GM10266 (cell line): ENCODE measurements around the gene TMPRSS9.

ENCODE experiments used
- DNase-seq: peaks from one replicate; pipeline ENCODE4 v3.0.0; 2012; ENCODE audit errors: extremely low spot score
- CTCF ChIP-seq: IDR thresholded peaks from 2 replicates; pipeline ENCODE4 v1.5.1; 2012; ENCODE audit warnings: mild to moderate bottlenecking, low read depth; ENCODE audit not compliant: control insufficient read depth, insufficient read depth; ENCODE audit errors: missing control alignments

The TMPRSS9 gene

GRCh38 chr19:2359992-2360685 lies at the start of gene TMPRSS9:
TSS of gene TMPRSS9 (plus strand) at chr19:2360265. CDS start at chr19:2389786, 29,521 bp downstream.
- no peak for TF ChIP-seq CTCF
- no peak for DNase-seq

GRCh38 chr19:2311093-2311492 lies 49.0 kb upstream of the TMPRSS9 start:
- no peak for TF ChIP-seq CTCF
- no peak for DNase-seq

- TF ChIP-seq CTCF, result no peak
- no peak for DNase-seq
Observed at GRCh38 chr19:2312820-2313501, 47.1 kb upstream of the TMPRSS9 start.

GRCh38 chr19:2315121-2315817 lies 44.8 kb upstream of the TMPRSS9 start:
- no peak for TF ChIP-seq CTCF
- no peak for DNase-seq

- DNase-seq, result no peak
- peak; percentile 62 for TF ChIP-seq CTCF
Observed at GRCh38 chr19:2315818-2316353, 44.2 kb upstream of the TMPRSS9 start.

- DNase-seq, result no peak
- no peak for TF ChIP-seq CTCF
Observed at GRCh38 chr19:2317300-2317699, 42.8 kb upstream of the TMPRSS9 start.
